HCT116 (cell line): Measurements from ENCODE around the gene FSIP1. TPM values are rescaled to one million over a fixed set of nuclear protein-coding genes. Genes with fewer than 3 reads are reported as not detected.

ENCODE experiments used
- ATAC-seq: fragments of 200-7000 bp; cut with Tn5 transposase; 2 replicates; pipeline ENCODE4 v1.9.1; 2020; ENCODE audit warnings: mild to moderate bottlenecking, moderate library complexity
- BruUV-seq: library from RNA; stranded (reverse); fragments of 400-500 nt; replicated peaks from 2 replicates; lab custom pipeline; 2021; lab: Mats Ljungman, UMichigan
- CTCF ChIA-PET: fragments of 300-600 bp; sonication (Branson Sonifier 250); formaldehyde crosslinking; loops from one replicate; lab custom pipeline; 2021; ENCODE audit warnings: antibody characterized with exemption; lab: Charles Lee
- POLR2A ChIA-PET: fragments of 300-600, 350-600 bp; sonication (Branson Sonifier 250); formaldehyde crosslinking; loops from one replicate; lab custom pipeline; 2021; ENCODE audit warnings: antibody characterized with exemption; lab: Charles Lee
- RAD21 ChIA-PET, 2 experiments: fragments of 300-600 bp; sonication (Branson Sonifier 250); formaldehyde crosslinking; loops; one replicate each; lab custom pipeline; 2023; ENCODE audit warnings: low total read pairs in 2 of 2; ENCODE audit not compliant: uncharacterized antibody in 2 of 2, unreplicated experiment in 2 of 2, low non-redundant PET in 1 of 2; lab: Charles Lee
- DNase-seq: peaks from one replicate; pipeline ENCODE4 v3.0.0-alpha.2; 2010; ENCODE audit warnings: low read depth, low spot score
- H2AFZ ChIP-seq: fragments of 200-600 bp; shearing (Covaris generic), sonication (generic); 2 replicates; pipeline ENCODE4 v1.6.1; 2017; ENCODE audit warnings: low read depth, mixed run types, mixed read lengths, antibody characterized with exemption, low read length; ENCODE audit not compliant: poor library complexity, severe bottlenecking
- H3K27ac ChIP-seq: 2 replicates; pipeline ENCODE4 v1.5.1; 2012; ENCODE audit warnings: low read depth, low read length
- H3K27me3 ChIP-seq: fragments of 200-600 bp; sonication (generic); 2 replicates; pipeline ENCODE4 v1.6.1; 2016; ENCODE audit warnings: mixed run types, low read length, mixed read lengths; ENCODE audit not compliant: insufficient read depth
- H3K36me3 ChIP-seq, 2 experiments: fragments of 200-500 bp in 1 of 2; fragments of 200-600 bp in 1 of 2; sonication (Bioruptor generic) in 1 of 2; sonication (generic) in 1 of 2; 2 replicates each; pipeline versions ENCODE4 v1.5.1 to v1.6.1; 2014 to 2016; ENCODE audit warnings: low read length in 2 of 2, inconsistent platforms in 1 of 2, mixed read lengths in 1 of 2, mixed run types in 1 of 2; ENCODE audit not compliant: insufficient read depth in 2 of 2, control insufficient read depth in 1 of 2
- H3K4me1 ChIP-seq, 2 experiments: fragments of 200-600 bp in 1 of 2; sonication (generic) in 1 of 2; 2 replicates each; pipeline versions ENCODE4 v1.5.1 to v1.6.1; 2012 to 2017; ENCODE audit warnings: low read length in 2 of 2, inconsistent platforms in 1 of 2, mild to moderate bottlenecking in 1 of 2, mixed read lengths in 1 of 2, mixed run types in 1 of 2, moderate library complexity in 1 of 2; ENCODE audit not compliant: insufficient read depth in 2 of 2, control insufficient read depth in 1 of 2
- H3K4me2 ChIP-seq: fragments of 200-600 bp; sonication (generic); 2 replicates; pipeline ENCODE4 v1.6.1; 2017; ENCODE audit warnings: mixed run types, low read length, mixed read lengths
- H3K4me3 ChIP-seq, 2 experiments: fragments of 200-600 bp in 1 of 2; sonication (generic) in 1 of 2; replicated peaks in 1 of 2; 2 replicates each; pipeline ENCODE4 v1.5.1; 2011 to 2016; ENCODE audit warnings: low read length in 2 of 2, control low read depth in 1 of 2, low read depth in 1 of 2, mild to moderate bottlenecking in 1 of 2, mixed read lengths in 1 of 2, mixed run types in 1 of 2
- H3K79me2 ChIP-seq: fragments of 200-600 bp; sonication (generic); 2 replicates; pipeline ENCODE4 v1.6.1; 2017; ENCODE audit warnings: mild to moderate bottlenecking, mixed run types, low read length, moderate library complexity, mixed read lengths; ENCODE audit not compliant: insufficient read depth
- H3K9ac ChIP-seq: fragments of 200-600 bp; sonication (generic); 2 replicates; pipeline ENCODE4 v1.6.1; 2016; ENCODE audit warnings: low read length, mixed read lengths
- H3K9me2 ChIP-seq: fragments of 200-600 bp; sonication (generic), shearing (Covaris generic); 2 replicates; pipeline ENCODE4 v1.6.1; 2017; ENCODE audit warnings: mixed run types, mild to moderate bottlenecking, moderate library complexity; ENCODE audit not compliant: insufficient read depth
- H3K9me3 ChIP-seq, 2 experiments: fragments of 200-500 bp in 1 of 2; fragments of 200-600 bp in 1 of 2; sonication (Bioruptor generic) in 1 of 2; sonication (generic) in 1 of 2; 2 replicates each; pipeline ENCODE4 v1.6.1; 2014 to 2017; ENCODE audit warnings: low read length in 2 of 2, mixed read lengths in 2 of 2, inconsistent platforms in 1 of 2, low read depth in 1 of 2, mild to moderate bottlenecking in 1 of 2, mixed run types in 1 of 2, moderate library complexity in 1 of 2; ENCODE audit not compliant: control insufficient read depth in 1 of 2, insufficient read depth in 1 of 2
- H4K20me1 ChIP-seq: fragments of 200-600 bp; sonication (generic), shearing (Covaris generic); 2 replicates; pipeline ENCODE4 v1.6.1; 2017; ENCODE audit warnings: mixed run types, mild to moderate bottlenecking, moderate library complexity; ENCODE audit not compliant: insufficient read depth
- ATF3 ChIP-seq: IDR thresholded peaks from 2 replicates; pipeline ENCODE4 v1.6.1; 2012
- CEBPB ChIP-seq: IDR thresholded peaks from 2 replicates; pipeline ENCODE4 v1.6.1; 2012; ENCODE audit warnings: low read depth
- CTCF ChIP-seq, 3 experiments: fragments of 200-600 bp in 1 of 3; sonication (generic) in 1 of 3; IDR thresholded peaks in 2 of 3; conservative IDR thresholded peaks in 1 of 3; 2 replicates each; pipeline ENCODE4 v1.5.1; 2012 to 2017; ENCODE audit warnings: low read depth in 2 of 3, low read length in 2 of 3, antibody characterized with exemption in 1 of 3, borderline replicate concordance in 1 of 3, control low read depth in 1 of 3, mild to moderate bottlenecking in 1 of 3, mixed read lengths in 1 of 3, mixed run types in 1 of 3, moderate library complexity in 1 of 3; ENCODE audit not compliant: insufficient read depth in 1 of 3
- EZH2 ChIP-seq: fragments of 200-600 bp; sonication (generic); IDR thresholded peaks from 2 replicates; pipeline ENCODE4 v1.6.1; 2017; ENCODE audit warnings: antibody characterized with exemption, mixed run types
- MAX ChIP-seq: IDR thresholded peaks from 2 replicates; pipeline ENCODE4 v1.6.1; 2012
- POLR2A ChIP-seq: IDR thresholded peaks from 2 replicates; pipeline ENCODE4 v1.7.0; 2011; ENCODE audit warnings: borderline replicate concordance; ENCODE audit not compliant: insufficient read depth, insufficient read length; ENCODE audit errors: extremely low read depth
- RAD21 ChIP-seq: IDR thresholded peaks from 2 replicates; pipeline ENCODE4 v1.6.1; 2012; ENCODE audit warnings: low read depth, mild to moderate bottlenecking
- REST ChIP-seq: IDR thresholded peaks from 2 replicates; pipeline ENCODE4 v1.6.1; 2012; ENCODE audit warnings: low read depth
- SP1 ChIP-seq: IDR thresholded peaks from 2 replicates; pipeline ENCODE4 v1.6.1; 2012; ENCODE audit warnings: low read depth
- SRF ChIP-seq: IDR thresholded peaks from 2 replicates; pipeline ENCODE4 v1.6.1; 2012; ENCODE audit warnings: low read depth
- TCF7L2 ChIP-seq: IDR thresholded peaks from 2 replicates; pipeline ENCODE4 v1.7.0; 2011; ENCODE audit warnings: borderline replicate concordance, inconsistent platforms; ENCODE audit not compliant: insufficient read depth, insufficient read length; ENCODE audit errors: extremely low read depth
- ZNF274 ChIP-seq: fragments of 200-500 bp; sonication (Bioruptor generic); IDR thresholded peaks from 2 replicates; pipeline ENCODE4 v1.6.1; 2014; ENCODE audit warnings: mild to moderate bottlenecking, low read depth, low read length, inconsistent platforms
- intact Hi-C: fragments of 100-400 bp; cut with micrococcal nuclease; formaldehyde crosslinking; loops from 2 replicates; pipeline ENCODE4 v1.10.0; 2022
- total RNA-seq: library from RNA; stranded (reverse); gene quantifications from one replicate; pipeline ENCODE4 v1.2.1, GENCODE V29; 2021; ENCODE audit not compliant: unreplicated experiment

FSIP1 gene
- total RNA-seq, 1 experiment from 2014 or later = 0.42 TPM

DNA sequence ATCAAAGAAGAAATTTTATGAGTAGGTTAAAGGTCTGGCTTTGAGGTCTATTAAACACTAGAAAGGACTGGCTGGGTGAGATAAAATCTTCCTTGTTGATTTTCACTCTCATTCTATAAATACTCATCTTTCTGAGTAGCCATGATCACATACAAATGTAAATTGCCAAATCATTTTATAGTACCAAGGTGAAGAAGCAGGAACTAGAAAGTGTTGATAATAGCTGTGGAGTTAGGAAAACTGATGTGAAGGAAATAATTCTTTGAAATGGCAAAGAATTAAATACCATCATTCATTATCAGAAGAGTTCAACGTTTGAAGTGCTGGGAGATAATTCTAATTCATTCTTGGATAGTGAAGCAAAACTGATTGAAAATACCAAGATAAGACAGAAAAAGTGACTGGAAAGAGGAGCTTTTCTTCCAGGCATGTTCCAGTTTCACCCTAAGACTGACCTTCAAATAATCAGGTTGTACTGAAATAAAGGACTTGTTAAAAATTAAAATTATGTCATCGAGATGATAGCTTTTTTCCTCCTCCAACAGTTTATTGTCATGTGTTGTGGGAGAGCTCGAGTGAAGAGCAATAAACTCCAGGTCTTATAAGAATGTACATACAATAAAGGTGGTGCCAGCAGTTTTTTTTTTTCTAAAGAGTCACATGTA, 184.3 kb downstream of the FSIP1 start:
- CTCF ChIA-PET = interaction anchor here (0.9 to 1.1 kb wide), 2 partner anchors 17 to 158 kb away, joined by 3 to 4 read pairs; no protein-coding TSS in a partner anchor
- no peak overlapping the region for H2AFZ ChIP-seq

More for the DNA sequence above, 184.3 kb downstream of the FSIP1 start:
- Histone ChIP-seq H3K36me3 (peaks cover 3 to 5% of the 10 kb centered on the region in 2 experiments; a peak in 1 of 4 replicates), H3K4me1 (no peaks in the 10 kb centered on the region), H3K27ac (no peak overlapping the region), H4K20me1 (no peaks in the 10 kb centered on the region), H3K9me2 (no peaks in the 10 kb centered on the region), H3K79me2 (no peaks in the 10 kb centered on the region), H3K4me3 (no peak overlapping the region), H3K27me3 (no peaks in the 10 kb centered on the region), H3K9ac (no peak overlapping the region), H3K4me2 (no peak overlapping the region), H3K9me3 (no peaks in the 10 kb centered on the region)
- no peak for DNase-seq
- POLR2A ChIA-PET = no interaction called here
- no peak for ATAC-seq
- RAD21 ChIA-PET = no interaction called here
- BruUV-seq = no TSS peak
- TF ChIP-seq SRF (no peak), TCF7L2 (no peak), CTCF (IDR thresholded peaks at IDR 0.05 in 2 of 3, conservative IDR thresholded peaks at IDR 0.05 in 1 of 3; ENCODE audit: borderline replicate concordance in 1 of 3, insufficient read depth in 1 of 3, low read depth in 2 of 3, low read length in 2 of 3) (no peak), REST (no peak), POLR2A (no peak), ATF3 (no peak), CEBPB (no peak), SP1 (no peak), RAD21 (no peak), EZH2 (no peak), MAX (no peak), ZNF274 (no peak)
- intact Hi-C loops = no loop called here
